SK-N-MC (cell line): Measurements from ENCODE around the gene CPVL.

ENCODE experiments used
- DNase-seq: peaks from one replicate; pipeline ENCODE4 v3.0.0-alpha.2; 2011; ENCODE audit warnings: low read depth, low spot score
- H3K27ac ChIP-seq: fragments of 200-600 bp; sonication (generic); 2 replicates; pipeline ENCODE4 v1.5.1; 2016; ENCODE audit warnings: mixed run types
- H3K36me3 ChIP-seq: fragments of 200-600 bp; sonication (generic); 2 replicates; pipeline ENCODE4 v1.6.1; 2017; ENCODE audit warnings: antibody characterized with exemption, low read length, mixed read lengths; ENCODE audit not compliant: insufficient read depth
- H3K4me3 ChIP-seq: fragments of 200-600 bp; sonication (generic); 2 replicates; pipeline ENCODE4 v1.5.1; 2016
- H3K9ac ChIP-seq: fragments of 200-600 bp; sonication (generic); 2 replicates; pipeline ENCODE4 v1.8.0; 2017; ENCODE audit warnings: mixed run types, mixed read lengths; ENCODE audit not compliant: insufficient read length
- H3K9me3 ChIP-seq: fragments of 200-600 bp; sonication (generic); 2 replicates; pipeline ENCODE4 v1.6.1; 2017; ENCODE audit warnings: low read depth, mild to moderate bottlenecking, antibody characterized with exemption, low read length, moderate library complexity, mixed read lengths
- EZH2 ChIP-seq: fragments of 200-600 bp; sonication (generic); IDR thresholded peaks from one replicate; pipeline ENCODE4 v1.6.1; 2017; ENCODE audit warnings: antibody characterized with exemption
- FOXP2 ChIP-seq: optimal IDR thresholded peaks from 2 replicates; pipeline ENCODE3; 2011; ENCODE audit warnings: mild to moderate bottlenecking, moderate library complexity; ENCODE audit not compliant: insufficient read depth; ENCODE audit errors: extremely low read length, control extremely low read depth
- POLR2AphosphoS5 ChIP-seq: IDR thresholded peaks from 2 replicates; pipeline ENCODE4 v1.6.1; 2012; ENCODE audit warnings: mild to moderate bottlenecking, low read depth, low read length, borderline replicate concordance

CPVL gene

GRCh38 chr7:29109358-29109757 lies 37.0 kb downstream of the CPVL start:
- no peak overlapping the region for H3K27ac ChIP-seq
- H3K36me3 ChIP-seq, result peaks cover 29% of the 10 kb centered on the region
- DNase-seq, result no peak
- TF ChIP-seq FOXP2, result no peak
- no peak for TF ChIP-seq EZH2
- TF ChIP-seq POLR2AphosphoS5, result no peak
- H3K4me3 ChIP-seq, result no peak overlapping the region
- no peak overlapping the region for H3K9ac ChIP-seq
- no peaks in the 10 kb centered on the region for H3K9me3 ChIP-seq

- TF ChIP-seq FOXP2 (no peak), EZH2 (no peak), POLR2AphosphoS5 (no peak)
- Histone ChIP-seq H3K9me3 (no peaks in the 10 kb centered on the region), H3K4me3 (no peak overlapping the region), H3K9ac (no peak overlapping the region), H3K36me3 (peaks cover 22% of the 10 kb centered on the region), H3K27ac (no peak overlapping the region)
- no peak for DNase-seq
Observed at GRCh38 chr7:29107056-29107455, 39.3 kb downstream of the CPVL start.

GRCh38 chr7:29106669-29106988 lies 39.7 kb downstream of the CPVL start:
- Histone ChIP-seq H3K9me3 (no peaks in the 10 kb centered on the region), H3K9ac (no peak overlapping the region), H3K4me3 (no peak overlapping the region), H3K36me3 (peaks cover 18% of the 10 kb centered on the region), H3K27ac (no peak overlapping the region)
- TF ChIP-seq FOXP2, result no peak
- TF ChIP-seq POLR2AphosphoS5, result no peak
- TF ChIP-seq EZH2, result no peak
- no peak for DNase-seq

- H3K4me3 ChIP-seq, result no peak overlapping the region
- no peaks in the 10 kb centered on the region for H3K9me3 ChIP-seq
- no peak overlapping the region for H3K9ac ChIP-seq
- H3K36me3 ChIP-seq, result peaks cover 11% of the 10 kb centered on the region
- no peak for TF ChIP-seq EZH2
- no peak for TF ChIP-seq FOXP2
- TF ChIP-seq POLR2AphosphoS5, result no peak
- peak; percentile 68 for DNase-seq
- no peak overlapping the region for H3K27ac ChIP-seq
Observed at GRCh38 chr7:29105752-29106668, 40.3 kb downstream of the CPVL start.

GRCh38 chr7:29105191-29105590 lies 41.1 kb downstream of the CPVL start:
- Histone ChIP-seq H3K9me3 (no peaks in the 10 kb centered on the region), H3K27ac (no peak overlapping the region), H3K4me3 (no peak overlapping the region), H3K36me3 (peaks cover 3% of the 10 kb centered on the region), H3K9ac (no peak overlapping the region)
- TF ChIP-seq POLR2AphosphoS5, result no peak
- no peak for TF ChIP-seq EZH2
- TF ChIP-seq FOXP2, result no peak
- DNase-seq, result no peak

GRCh38 chr7:29102558-29103151 lies 43.7 kb downstream of the CPVL start:
- H3K9me3 ChIP-seq, result no peaks in the 10 kb centered on the region
- no peak overlapping the region for H3K9ac ChIP-seq
- TF ChIP-seq EZH2, result no peak
- no peak for TF ChIP-seq POLR2AphosphoS5
- TF ChIP-seq FOXP2, result no peak
- H3K36me3 ChIP-seq, result peaks cover 3% of the 10 kb centered on the region; the same call in 1 of the 2 replicates
- no peak for DNase-seq
- no peak overlapping the region for H3K27ac ChIP-seq
- H3K4me3 ChIP-seq, result no peak overlapping the region

GRCh38 chr7:29100924-29101323 lies 45.4 kb downstream of the CPVL start:
- Histone ChIP-seq H3K36me3 (peaks cover 2% of the 10 kb centered on the region; the same call in 1 of the 2 replicates), H3K27ac (no peak overlapping the region), H3K4me3 (no peak overlapping the region), H3K9ac (no peak overlapping the region), H3K9me3 (no peaks in the 10 kb centered on the region)
- no peak for DNase-seq
- no peak for TF ChIP-seq FOXP2
- TF ChIP-seq EZH2, result no peak
- TF ChIP-seq POLR2AphosphoS5, result no peak

- no peak overlapping the region for H3K4me3 ChIP-seq
- H3K9me3 ChIP-seq, result no peaks in the 10 kb centered on the region
- H3K27ac ChIP-seq, result no peak overlapping the region
- H3K9ac ChIP-seq, result no peak overlapping the region
- DNase-seq, result no peak
- no peaks in the 10 kb centered on the region for H3K36me3 ChIP-seq
- TF ChIP-seq FOXP2, result no peak
- no peak for TF ChIP-seq POLR2AphosphoS5
- TF ChIP-seq EZH2, result no peak
Observed at GRCh38 chr7:29099896-29100847, 46.2 kb downstream of the CPVL start.
